Stomach (tissue), 9 donors: ENCODE measurements around the gene ZBTB7B. TPM values are rescaled to one million over a fixed set of nuclear protein-coding genes. Genes with fewer than 3 reads are reported as not detected.
"Not testable (repeated sequence)": the region's sequence is repeated elsewhere in the genome, so short reads cannot be mapped to it uniquely, and the experiment has no call there.

Source experiments
- DNase-seq, 2 donors: peaks; one replicate each; pipeline versions ENCODE4 v3.0.0 to v3.0.0-alpha.2; 2013 to 2019
- H3K27ac ChIP-seq, 5 donors: fragments of 200-600 bp in 4 of 5; sonication (generic) in 4 of 5; one replicate each; pipeline ENCODE4 v1.5.1; 2013 to 2019; ENCODE audit warnings: mild to moderate bottlenecking in 1 of 5, moderate library complexity in 1 of 5
- H3K27me3 ChIP-seq, 3 donors: fragments of 200-600 bp; sonication (generic); one replicate each; pipeline ENCODE4 v1.5.1; 2017 to 2019; ENCODE audit warnings: mixed run types in 1 of 3
- H3K36me3 ChIP-seq, 4 donors: fragments of 200-600 bp; sonication (generic); 1 replicate in 3 of 4; 2 replicates in 1 of 4; pipeline ENCODE4 v1.5.1; 2016 to 2019
- H3K4me1 ChIP-seq, 4 donors: fragments of 200-600 bp; sonication (generic); one replicate each; pipeline ENCODE4 v1.5.1; 2016 to 2019
- H3K4me3 ChIP-seq, 4 donors: fragments of 200-600 bp; sonication (generic) in 3 of 4; one replicate each; pipeline ENCODE4 v1.5.1; 2016 to 2019; ENCODE audit warnings: mild to moderate bottlenecking in 1 of 4
- H3K9me3 ChIP-seq, 4 donors: fragments of 200-600 bp; sonication (generic); one replicate each; pipeline ENCODE4 v1.5.1; 2016 to 2019
- CTCF ChIP-seq, 7 experiments: fragments of 450-650 bp in 4 of 7; fragments of 200-600 bp in 3 of 7; sonication (generic) in 3 of 7; IDR thresholded peaks; one replicate each; pipeline ENCODE4 v1.5.1; 2016 to 2019; ENCODE audit warnings: antibody characterized with exemption in 7 of 7, control low read depth in 2 of 7, mild to moderate bottlenecking in 1 of 7
- EP300 ChIP-seq: sonication (generic); formaldehyde crosslinking; IDR thresholded peaks from one replicate; pipeline ENCODE4 v1.6.1; 2017; ENCODE audit warnings: antibody characterized with exemption
- POLR2A ChIP-seq, 4 donors: fragments of 450-650 bp; IDR thresholded peaks; one replicate each; pipeline ENCODE4 v1.6.1; 2016; ENCODE audit warnings: antibody characterized with exemption in 4 of 4, control low read depth in 2 of 4, mild to moderate bottlenecking in 1 of 4, moderate library complexity in 1 of 4
- POLR2AphosphoS5 ChIP-seq, 3 donors: sonication (generic); formaldehyde crosslinking; IDR thresholded peaks; one replicate each; pipeline ENCODE4 v1.6.1; 2016; ENCODE audit warnings: antibody characterized with exemption in 3 of 3
- WGBS, 5 donors: extraction: QIAGEN DNeasy Blood & Tissue Kit in 3 of 5; methylation state at CpG; one replicate each; pipeline versions ENCODE4 v1.1.5 to v1.1.7; 2013 to 2018; 5-methylcytosine and 5-hydroxymethylcytosine counted together
- intact Hi-C: fragments of 100-400 bp; cut with DNase I; formaldehyde crosslinking; loops from one replicate; pipeline ENCODE4 v1.15.1; 2023; ENCODE audit warnings: low total_unique reads
- polyA plus RNA-seq, 3 donors: library from polyadenylated mRNA; stranded (reverse); fragments of 200-250 nt; gene quantifications; one replicate each; pipeline ENCODE4 v1.2.3, GENCODE V29; 2013
- total RNA-seq, 5 donors: library from RNA; depleted of rRNA; stranded (reverse); fragments of >200 nt; gene quantifications; one replicate each; pipeline versions ENCODE4 v1.1.0 to v1.2.3, GENCODE V29; 2014 to 2016
- donor health status: healthy with polysubstance abuse.
- donor health status: Bipolar disorder and iron deficiency.
- donor health status: healthy.

Gene ZBTB7B
- total and polyA plus RNA-seq, 8 donors = 29.6 to 134 (median 38.1) TPM

GRCh38 chr1:154978360-154978759, 24.2 kb upstream of the ZBTB7B start:
- no peak overlapping the region for H3K27ac ChIP-seq
- peaks cover 12 to 31% (median 20%) of the 10 kb centered on the region in 4 donors for H3K4me1 ChIP-seq
- peaks cover 0 to 20% (median 14%) of the 10 kb centered on the region in 4 donors for H3K36me3 ChIP-seq
- no peak overlapping the region for H3K4me3 ChIP-seq
- WGBS, 5 donors = 84 to 96% (median 93%) methylated on average over 3 of the region's 3 CpGs
- no peak for TF ChIP-seq EP300
- TF ChIP-seq CTCF (IDR thresholded peaks at IDR 0.05) = no peak
- no peak for TF ChIP-seq POLR2AphosphoS5 (IDR thresholded peaks at IDR 0.05)
- TF ChIP-seq POLR2A (IDR thresholded peaks at IDR 0.05) = no peak
- H3K27me3 ChIP-seq = no peaks in the 10 kb centered on the region
- intact Hi-C loops = no loop called here
- H3K9me3 ChIP-seq = no peaks in the 10 kb centered on the region
- no peak for DNase-seq

DNA sequence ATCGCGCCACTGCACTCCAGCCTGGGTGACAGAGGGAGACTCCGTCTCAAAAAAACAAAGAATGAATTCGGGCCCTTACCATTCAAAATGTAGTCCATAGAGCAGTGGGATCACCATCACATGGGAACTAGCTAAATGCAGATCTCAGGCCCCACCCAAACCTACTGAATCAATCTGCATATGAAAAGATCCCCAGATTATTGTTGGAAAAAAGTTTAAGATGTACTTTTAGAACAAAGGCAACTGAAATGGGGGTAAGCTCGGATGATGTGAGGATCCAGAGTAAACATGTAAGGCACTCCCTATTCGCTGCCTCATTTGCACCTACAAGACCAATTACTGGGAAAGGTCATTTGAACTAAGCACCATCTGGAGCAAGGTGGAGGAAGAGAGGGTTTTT, 20.3 kb upstream of the ZBTB7B start:
- DNase-seq = no peak
- H3K4me1 ChIP-seq = peaks cover 16 to 34% (median 28%) of the 10 kb centered on the region in 4 donors
- intact Hi-C loops = no loop called here
- H3K27me3 ChIP-seq = no peaks in the 10 kb centered on the region
- H3K9me3 ChIP-seq = no peaks in the 10 kb centered on the region
- TF ChIP-seq POLR2A (IDR thresholded peaks at IDR 0.05) = no peak
- no peak for TF ChIP-seq EP300
- no peak for TF ChIP-seq POLR2AphosphoS5 (IDR thresholded peaks at IDR 0.05)
- no peak for TF ChIP-seq CTCF (IDR thresholded peaks at IDR 0.05)
- H3K27ac ChIP-seq = peak overlapping the region in 4 of 5 donors; percentile 27 to 86 (median 80)
- WGBS, 5 donors = 58 to 64% (median 62%) methylated on average over 6 of the region's 6 CpGs
- H3K4me3 ChIP-seq = peak overlapping the region; percentile 69 to 79 (median 72)
- H3K36me3 ChIP-seq = peaks cover 0 to 27% (median 18%) of the 10 kb centered on the region in 4 donors

- H3K4me3 ChIP-seq = peak within 1 kb of the TSS; percentile 69 to 79 (median 72)
- H3K27me3 ChIP-seq = no peaks in the 10 kb centered on the region
- peaks cover 7 to 34% (median 25%) of the 10 kb centered on the region in 4 donors for H3K36me3 ChIP-seq
- H3K4me1 ChIP-seq = peaks cover 16 to 39% (median 29%) of the 10 kb centered on the region in 4 donors
- intact Hi-C loops = no loop called here
- TF ChIP-seq POLR2A (IDR thresholded peaks at IDR 0.05) (peak in 1 of 4 donors; percentile 50), POLR2AphosphoS5 (IDR thresholded peaks at IDR 0.05) (peak; percentile 54 to 84 (median 64)), CTCF (IDR thresholded peaks at IDR 0.05) (no peak)
- DNase-seq = peak; percentile 97 to 99
- 0 to 1% (median 0%) methylated on average over 26 of the region's 26 CpGs for WGBS, 5 donors
- peak within 1 kb of the TSS; percentile 52 to 86 (median 80) for H3K27ac ChIP-seq
- no peaks in the 10 kb centered on the region for H3K9me3 ChIP-seq
Measured at GRCh38 chr1:154982897-154983648, 19.5 kb upstream of the ZBTB7B start, which contains the start of gene FLAD1. FLAD1 (plus strand) TSS chr1:154983344; CDS start chr1:154983695, 351 bp downstream.

DNA sequence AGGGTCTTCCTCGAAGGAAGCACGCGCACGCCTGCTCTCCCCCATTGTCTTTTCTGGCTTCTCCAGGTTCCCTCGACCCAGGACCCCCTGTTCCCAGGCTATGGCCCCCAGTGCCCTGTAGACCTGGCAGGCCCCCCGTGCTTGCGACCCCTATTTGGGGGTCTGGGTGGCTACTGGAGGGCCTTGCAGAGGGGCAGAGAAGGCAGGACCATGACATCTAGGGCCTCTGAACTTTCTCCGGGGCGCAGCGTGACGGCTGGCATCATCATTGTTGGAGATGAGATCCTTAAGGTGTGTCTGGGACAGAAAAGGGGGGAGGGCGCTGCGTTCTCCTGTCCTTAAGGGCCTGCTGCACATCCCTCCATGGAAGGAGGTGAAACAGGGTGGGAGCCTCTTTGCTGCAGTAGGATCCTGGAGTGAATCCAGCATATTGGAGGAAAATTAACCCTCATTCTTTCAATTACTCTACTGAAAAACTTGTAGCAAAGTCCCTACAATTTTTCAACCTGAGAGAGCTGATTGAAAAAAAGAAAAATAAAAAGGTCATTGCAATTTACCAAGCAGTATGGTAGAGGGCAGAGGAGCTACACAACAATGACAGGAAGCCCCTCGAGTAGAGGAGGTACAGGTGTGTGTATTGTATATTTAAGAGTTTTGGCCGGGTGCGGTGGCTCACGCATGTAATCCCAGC, 18.7 kb upstream of the ZBTB7B start:
- peak overlapping the region in 4 of 5 donors; percentile 79 to 86 (median 80) for H3K27ac ChIP-seq
- WGBS, 5 donors = 10 to 15% (median 13%) methylated on average over 16 to 17 of the region's 17 CpGs
- no peaks in the 10 kb centered on the region for H3K9me3 ChIP-seq
- intact Hi-C loops = no loop called here
- no peaks in the 10 kb centered on the region for H3K27me3 ChIP-seq
- no peak for TF ChIP-seq POLR2A (IDR thresholded peaks at IDR 0.05)
- TF ChIP-seq EP300 = no peak
- no peak for TF ChIP-seq CTCF (IDR thresholded peaks at IDR 0.05)
- no peak for TF ChIP-seq POLR2AphosphoS5 (IDR thresholded peaks at IDR 0.05)
- H3K36me3 ChIP-seq = peaks cover 13 to 37% (median 28%) of the 10 kb centered on the region in 4 donors
- peaks cover 16 to 44% (median 30%) of the 10 kb centered on the region in 4 donors for H3K4me1 ChIP-seq
- no peak for DNase-seq
- H3K4me3 ChIP-seq = peak overlapping the region; percentile 69 to 79 (median 72)

DNA sequence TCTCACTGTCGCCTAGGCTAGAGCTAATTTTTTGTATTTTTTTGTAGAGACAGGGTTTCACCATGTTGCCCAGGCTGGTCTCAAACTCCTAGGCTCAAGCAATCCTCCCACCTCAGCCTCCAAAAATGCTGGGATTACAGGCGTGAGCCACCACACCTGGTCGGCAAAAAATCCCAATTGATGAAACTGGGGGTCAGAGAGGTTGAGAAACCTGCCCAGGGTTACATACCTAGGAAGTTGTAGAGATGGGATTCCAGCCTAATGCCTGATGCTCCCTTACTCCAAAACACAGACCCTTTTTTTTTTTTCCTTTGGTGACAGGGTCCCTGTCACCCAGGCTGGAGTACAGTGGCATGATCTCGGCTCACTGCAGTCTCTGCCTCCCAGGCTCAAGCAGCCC, 15.9 kb upstream of the ZBTB7B start:
- 87 to 91% (median 90%) methylated on average over 4 of the region's 4 CpGs for WGBS, 5 donors
- intact Hi-C loops = not testable (repeated sequence)
- peaks cover 19 to 51% (median 47%) of the 10 kb centered on the region in 4 donors for H3K36me3 ChIP-seq

More for the DNA sequence above, 15.9 kb upstream of the ZBTB7B start:
- not testable (repeated sequence) for DNase-seq, H3K4me3 ChIP-seq, H3K27me3 ChIP-seq, H3K9me3 ChIP-seq, H3K27ac ChIP-seq
- H3K4me1 ChIP-seq = peaks cover 16 to 47% (median 33%) of the 10 kb centered on the region in 4 donors
